HG03575 (cell line): ENCODE results near the gene DOCK4.

Source experiments
- ATAC-seq: cut with Tn5 transposase; IDR thresholded peaks from one replicate; pipeline ENCODE4 v1.9.1; 2021; ENCODE audit not compliant: unreplicated experiment, insufficient number of reproducible peaks, low FRiP score; ENCODE audit errors: extremely low read depth

The DOCK4 gene

DNA sequence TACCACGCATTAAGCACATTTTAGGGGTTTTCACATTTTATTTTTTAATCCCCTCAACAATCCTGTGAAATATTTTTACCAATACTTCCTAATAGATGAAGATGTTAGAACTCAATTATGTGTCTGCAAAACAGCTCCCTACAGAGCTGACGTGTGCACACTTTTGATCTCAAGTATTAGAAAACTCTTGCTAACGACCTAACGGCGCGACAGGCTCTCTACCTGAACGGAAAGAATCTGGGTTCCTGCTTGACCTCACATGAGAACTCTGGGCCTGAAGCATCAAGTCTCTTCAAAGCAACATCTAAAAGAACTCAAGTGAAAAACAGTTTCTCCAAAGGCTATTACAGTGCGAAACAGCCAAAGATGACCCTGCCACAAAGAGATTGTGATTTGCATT, 113.9 kb downstream of the DOCK4 start:
- no peak for ATAC-seq

DNA sequence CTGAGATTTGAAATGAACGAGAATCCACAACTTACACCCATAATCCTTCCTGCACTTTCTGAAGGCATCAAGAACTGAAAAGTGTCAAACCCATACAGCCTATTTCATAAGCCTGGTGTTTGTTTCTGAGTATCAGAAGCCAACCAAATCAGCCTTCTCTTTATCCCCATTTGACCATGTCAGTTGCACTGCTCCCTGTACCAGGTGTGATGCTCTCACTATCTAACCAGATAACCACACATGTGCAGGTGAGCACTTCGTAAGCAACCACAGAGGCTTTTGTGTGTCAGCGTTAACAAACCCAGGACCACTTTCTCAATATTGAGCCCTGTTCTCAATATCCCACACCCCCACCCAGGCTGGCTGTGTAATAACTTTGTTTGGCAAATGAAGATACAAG, 114.4 kb downstream of the DOCK4 start:
- no peak for ATAC-seq

DNA sequence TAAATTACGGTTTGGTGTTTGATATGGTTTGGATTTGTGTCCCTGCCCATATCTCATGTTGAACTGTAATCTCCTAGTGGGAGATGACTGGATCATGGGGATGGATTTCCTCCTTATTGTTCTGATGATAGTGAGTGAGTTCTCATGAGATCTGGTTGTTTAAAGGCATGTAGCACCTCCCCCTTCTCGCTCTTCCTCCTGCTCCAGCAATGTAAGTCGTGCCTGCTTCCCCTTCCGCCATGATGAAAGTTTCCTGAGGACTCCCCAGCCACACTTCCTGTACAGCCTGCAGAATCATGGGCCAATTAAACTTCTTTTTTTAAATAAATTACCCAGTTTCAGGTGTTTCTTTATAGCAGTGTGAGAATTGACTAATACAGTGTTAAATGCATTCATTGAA, 116.6 kb downstream of the DOCK4 start:
- no peak for ATAC-seq

DNA sequence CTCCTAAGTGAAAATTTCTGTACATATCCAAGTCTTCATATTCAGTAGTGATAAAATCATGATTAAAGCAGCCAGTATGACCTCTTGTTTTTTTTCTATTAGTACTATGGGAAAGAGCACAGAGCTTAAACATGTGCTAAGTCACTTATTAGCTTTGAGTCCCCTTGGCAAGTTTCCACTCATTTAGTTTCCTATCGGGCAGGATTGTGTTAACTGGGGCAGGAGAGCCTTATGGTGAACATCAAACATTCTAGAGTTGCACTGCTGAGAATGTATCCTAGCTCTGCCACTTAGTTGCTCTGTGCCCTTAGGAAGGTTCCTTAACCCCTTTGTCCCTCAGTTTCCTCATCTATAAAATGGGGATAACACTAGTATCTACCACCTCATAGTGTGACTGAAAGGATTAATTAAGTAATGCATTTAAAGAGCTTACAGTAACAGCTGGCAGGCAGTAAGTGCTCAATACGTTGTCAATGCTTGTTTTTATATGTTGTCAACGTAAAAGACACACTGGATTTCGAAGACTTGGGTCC, 117.6 kb downstream of the DOCK4 start:
- no peak for ATAC-seq

DNA sequence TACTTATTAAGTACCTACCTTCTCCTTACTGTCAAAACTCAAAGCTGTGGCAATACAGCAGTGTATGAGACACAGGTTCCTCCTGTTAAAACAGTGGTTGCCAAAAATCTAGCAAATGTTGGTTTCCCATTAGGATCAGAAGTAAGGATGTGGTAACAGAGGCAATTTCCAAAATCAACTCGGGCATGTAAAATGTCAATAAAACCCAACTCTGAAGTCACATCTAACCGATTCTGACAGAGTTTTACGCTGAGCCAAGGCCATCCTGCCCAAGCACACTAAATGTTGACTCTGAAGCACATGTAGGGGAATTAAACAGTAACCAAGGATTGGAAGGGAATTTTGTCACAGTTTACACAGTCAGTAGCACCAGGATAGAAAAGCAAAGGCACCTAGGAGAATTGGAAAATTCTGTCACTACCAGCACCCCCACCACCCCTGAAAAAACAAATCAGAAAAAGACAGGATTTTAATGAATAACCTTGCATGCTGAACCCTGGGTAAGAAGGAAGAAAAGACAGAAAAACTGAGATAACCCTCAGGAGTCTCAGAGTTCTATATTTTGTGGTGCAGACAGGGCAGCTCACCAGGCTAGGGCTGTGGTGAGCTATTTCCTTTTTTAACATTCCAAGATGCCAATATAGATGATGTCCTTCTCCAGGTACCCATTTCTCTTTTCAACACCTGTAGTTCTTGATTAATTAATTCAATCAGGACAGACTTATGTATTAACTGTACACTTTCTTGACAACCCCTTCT, 119.5 kb downstream of the DOCK4 start:
- ATAC-seq, result no peak

DNA sequence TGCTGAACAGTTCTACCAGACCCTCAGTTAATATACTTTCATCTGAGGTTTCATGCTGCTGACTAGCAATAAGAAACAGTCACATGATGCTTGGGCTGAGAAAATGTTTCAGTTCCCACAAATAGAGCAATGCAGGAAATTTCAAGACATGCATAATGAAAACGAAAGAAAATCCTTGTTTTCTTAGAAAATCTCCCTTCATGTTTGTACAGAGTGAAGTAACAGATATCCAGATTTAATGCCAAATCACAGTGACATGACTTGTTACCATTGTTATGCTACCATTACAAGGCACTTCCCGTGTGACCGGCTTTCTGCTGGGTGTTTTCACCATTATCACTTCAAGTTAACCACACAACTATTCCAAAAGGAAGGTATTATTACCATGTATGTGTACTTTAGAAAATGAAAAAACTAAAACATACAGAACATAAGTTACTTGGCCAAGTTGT, 121.7 kb downstream of the DOCK4 start:
- peak; percentile 33 for ATAC-seq

DNA sequence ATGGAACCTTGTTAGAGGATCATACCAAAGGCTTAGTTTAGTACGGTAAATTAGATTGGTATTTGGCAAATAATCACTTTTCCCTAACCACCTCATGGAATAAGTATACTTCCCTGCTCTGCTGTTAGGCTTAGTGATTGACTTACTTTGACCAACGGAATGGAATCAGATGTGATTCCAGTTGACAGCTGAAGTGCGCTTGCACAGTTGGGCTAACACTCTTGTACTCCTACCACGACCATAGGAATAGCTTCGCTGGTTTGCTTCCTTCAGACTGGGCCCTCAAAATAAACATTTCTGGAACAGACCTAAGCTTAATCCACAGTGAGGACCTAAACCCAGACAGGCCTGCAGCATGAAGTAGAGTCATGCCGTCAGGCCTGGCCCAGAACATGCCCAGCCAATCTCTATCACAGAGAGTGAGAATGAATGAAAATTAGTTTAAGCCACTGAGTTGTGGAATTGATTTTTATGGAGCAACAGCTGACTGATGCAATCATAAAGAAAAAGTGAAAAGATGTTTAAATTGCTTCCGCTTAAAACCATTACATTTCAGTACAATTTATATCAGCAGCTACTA, 122.3 kb downstream of the DOCK4 start:
- no peak for ATAC-seq

DNA sequence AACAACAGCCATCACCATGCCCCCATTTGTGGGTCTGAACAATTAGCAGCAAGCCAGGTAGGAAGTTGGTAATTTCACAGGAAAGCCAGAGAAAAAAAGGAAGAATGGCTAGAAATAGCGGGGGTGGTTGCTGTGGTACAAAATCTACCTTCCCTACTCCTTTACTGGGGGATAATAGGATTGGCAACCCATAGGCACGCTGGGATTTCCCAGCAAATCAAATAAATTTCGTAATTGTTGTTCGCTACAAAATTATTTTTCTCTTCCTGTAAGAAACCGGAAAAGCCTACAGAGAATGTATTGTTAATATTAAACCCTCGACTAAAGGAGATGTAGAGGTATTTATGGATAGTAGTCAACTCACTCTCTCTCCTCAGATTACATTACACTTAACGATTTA, 123.9 kb downstream of the DOCK4 start:
- no peak for ATAC-seq

DNA sequence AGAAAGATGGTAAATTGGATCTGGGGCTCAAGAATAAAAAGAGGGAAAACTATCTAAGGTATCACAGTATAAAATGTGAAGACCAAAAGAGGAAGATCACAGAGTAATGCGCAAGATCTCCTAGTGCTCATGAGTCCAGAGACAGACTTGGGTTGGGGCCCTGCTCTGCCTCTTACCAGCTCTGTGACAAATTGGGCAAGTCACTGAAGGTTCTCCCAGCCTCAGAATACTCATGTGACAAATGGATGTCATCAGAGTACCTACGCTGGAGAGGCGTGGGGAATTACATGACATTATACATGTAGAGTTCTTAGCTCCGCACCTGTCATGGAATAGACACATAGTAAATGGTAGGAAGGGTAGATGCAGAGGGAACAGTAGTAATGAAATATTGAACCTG, 124.4 kb downstream of the DOCK4 start:
- no peak for ATAC-seq

DNA sequence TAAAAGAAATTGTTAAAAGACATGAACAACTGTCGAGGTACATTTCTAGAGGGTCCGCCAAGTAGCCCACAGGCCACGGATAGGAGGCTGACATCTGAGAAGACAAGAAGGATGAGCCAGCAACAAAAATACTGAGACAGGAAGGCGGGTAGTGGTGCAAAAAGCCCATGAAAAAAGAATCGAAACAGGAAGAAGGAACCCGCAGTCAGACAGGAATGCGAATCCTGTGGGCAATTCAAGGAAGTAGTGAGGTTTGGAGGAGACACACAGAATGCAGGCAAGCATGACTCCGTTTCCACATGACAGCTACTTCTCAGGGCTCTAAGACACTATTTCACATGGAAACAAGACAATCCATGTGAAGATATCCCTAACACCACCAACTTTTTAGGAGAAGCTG, 125.2 kb downstream of the DOCK4 start:
- no peak for ATAC-seq

DNA sequence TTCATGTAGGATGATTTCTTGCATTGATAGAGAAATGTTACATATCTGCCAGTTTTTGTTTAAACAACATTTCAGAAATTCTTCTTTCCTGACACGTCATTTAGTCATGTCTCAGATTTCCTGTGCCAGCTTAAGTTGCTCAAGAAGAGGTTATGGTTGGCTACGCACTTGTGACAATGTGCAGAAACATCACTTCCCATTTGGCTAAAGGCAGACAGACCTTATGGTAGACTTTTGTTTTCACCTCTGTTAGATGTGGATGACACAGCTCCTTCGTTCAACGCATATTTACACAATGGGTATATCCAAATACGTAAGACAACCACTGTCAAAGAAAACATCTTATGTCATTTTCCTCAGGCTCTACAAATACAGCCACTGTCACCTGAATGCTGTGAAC, 125.8 kb downstream of the DOCK4 start:
- peak; percentile 90 for ATAC-seq

DNA sequence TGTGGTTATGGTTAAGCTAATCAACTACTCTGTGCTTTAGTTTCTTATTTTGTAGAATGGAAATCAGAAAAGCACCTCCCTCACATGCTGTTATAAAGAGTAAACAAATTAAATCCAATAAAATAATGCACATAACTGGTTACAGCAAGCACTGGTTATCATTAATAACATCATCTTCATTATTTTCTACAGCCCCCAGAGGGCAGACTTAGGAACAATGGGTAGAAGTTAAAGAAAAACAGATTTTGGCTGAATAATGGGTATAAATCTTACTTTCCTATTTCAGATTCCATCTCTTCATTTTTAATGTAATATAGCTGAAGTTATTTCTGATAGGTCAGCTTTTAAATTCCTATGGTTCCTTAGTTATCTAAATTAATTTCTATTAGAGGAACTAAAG, 126.5 kb downstream of the DOCK4 start:
- no peak for ATAC-seq

DNA sequence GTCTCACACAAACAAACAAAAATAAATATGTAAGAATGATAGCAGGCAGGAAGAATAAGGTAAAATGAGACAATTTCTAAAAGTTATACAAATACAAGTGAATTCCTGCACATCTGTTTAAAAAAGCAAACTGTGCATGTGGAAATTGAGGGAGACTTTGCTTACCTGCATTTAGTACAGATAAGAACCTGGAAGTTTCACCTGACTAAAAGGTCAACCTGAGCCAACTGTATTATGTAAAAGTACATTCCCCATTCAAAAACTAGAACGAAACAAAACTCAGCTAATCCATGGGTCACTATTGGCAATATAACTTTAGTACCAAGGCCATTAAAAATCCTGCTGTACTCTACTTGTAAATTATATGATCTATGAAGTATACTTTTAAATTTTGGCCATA, 127.1 kb downstream of the DOCK4 start:
- ATAC-seq, result no peak

DNA sequence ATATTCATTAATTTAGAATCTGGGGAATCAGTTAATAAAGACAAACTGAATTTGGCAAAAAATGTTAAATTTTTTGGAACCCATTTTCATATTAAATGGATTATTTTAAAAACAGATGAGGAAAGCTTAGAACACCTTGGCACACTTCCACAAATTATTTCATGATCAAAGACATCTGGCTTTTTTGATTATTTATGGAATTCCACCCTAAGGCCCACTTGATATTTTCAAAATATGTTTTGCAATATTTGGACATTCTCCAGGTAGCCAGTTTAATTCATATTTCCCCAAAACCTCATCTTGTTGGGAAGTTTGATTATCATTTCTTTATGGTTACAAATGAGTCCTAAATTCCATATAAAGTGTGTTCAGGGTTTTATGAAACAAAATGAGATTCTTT, 129.9 kb downstream of the DOCK4 start:
- ATAC-seq, result no peak

DNA sequence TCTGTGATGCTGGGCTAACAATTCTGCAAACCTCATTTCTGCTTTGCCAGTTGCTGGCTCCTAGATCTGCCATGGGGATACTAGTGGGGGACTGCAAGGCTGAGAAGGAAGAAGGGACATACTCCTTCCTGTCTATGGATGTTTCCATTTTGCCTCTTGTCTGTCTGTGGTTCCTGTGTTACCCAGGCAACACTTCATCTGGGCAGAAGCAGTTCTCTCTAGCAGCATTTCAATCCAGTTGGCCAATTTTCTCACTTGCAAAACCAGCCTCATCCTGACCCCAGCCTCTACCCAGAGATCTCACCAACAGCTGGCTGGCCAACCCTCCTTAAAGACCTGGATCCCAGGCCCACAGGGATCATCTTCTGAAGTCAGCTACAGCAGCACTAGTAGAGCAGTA, 131.7 kb downstream of the DOCK4 start:
- ATAC-seq, result no peak

DNA sequence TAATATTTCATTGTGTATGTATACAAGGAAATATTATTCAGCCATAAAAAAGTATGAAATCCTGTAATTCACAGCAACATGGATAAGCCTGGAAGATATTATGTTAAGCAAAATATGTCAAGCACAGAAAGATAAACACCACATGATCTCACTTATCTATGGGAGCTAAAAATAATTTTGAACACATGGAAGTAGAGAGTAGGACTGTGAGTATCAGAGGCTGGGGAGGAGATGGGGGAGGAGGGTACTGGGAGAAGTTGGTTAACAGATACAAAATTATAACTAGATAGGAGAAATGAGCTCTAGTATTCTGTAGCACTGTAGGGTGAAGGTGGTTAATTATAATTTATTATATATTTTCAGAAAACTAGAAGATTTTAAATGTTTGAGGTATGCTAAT, 132.7 kb downstream of the DOCK4 start:
- no peak for ATAC-seq

DNA sequence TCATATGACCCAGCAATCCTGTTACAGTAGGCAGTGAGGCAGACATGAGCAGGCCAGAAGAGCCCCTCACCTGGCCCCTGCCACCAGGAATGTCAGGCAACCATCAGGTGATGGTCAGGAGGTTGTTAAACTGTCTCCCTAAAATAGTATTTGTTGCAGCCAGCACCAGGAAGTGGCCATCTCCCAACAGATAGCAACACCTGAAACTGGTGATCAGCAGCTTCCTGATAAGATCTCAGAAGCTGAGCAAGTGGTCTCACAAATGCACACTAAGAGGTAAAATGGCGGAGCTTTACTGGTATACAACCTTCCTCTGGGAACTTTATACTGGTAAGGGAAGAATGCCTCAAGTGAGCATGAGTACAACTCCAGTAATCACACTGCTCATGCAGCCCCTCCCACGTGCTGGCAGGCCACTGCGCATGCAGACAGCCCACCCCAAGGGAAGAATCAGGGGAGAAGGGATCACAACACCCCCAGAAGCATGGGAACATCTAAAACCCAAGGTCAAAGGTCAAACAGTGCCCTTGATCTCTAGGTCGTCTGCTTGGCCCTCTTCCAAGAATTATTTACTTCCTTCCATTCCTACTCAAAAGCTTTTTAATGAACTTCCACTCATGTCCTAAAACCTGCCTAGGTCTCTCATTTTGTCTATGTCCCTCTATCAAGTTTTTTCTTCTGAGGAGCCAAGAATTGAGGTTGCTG, 133.5 kb downstream of the DOCK4 start:
- no peak for ATAC-seq

DNA sequence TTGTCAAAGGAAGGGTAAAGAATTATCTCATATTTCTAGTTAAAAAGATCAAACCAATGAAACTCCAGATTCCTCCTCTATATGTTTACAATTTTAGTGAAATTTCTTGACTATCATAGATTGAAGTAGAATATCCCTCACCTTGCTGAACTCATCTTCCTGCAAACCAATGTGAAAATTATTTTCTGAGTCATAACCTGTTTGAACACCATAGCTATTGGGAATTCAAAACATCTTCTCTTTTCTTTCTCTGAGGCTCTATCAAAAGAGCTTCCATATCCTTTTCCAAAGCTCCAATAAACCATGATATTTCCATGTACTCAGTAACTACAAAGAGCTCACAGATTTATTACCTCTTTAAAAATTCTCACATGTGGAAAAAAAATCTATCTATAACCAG, 134.3 kb downstream of the DOCK4 start:
- no peak for ATAC-seq

DNA sequence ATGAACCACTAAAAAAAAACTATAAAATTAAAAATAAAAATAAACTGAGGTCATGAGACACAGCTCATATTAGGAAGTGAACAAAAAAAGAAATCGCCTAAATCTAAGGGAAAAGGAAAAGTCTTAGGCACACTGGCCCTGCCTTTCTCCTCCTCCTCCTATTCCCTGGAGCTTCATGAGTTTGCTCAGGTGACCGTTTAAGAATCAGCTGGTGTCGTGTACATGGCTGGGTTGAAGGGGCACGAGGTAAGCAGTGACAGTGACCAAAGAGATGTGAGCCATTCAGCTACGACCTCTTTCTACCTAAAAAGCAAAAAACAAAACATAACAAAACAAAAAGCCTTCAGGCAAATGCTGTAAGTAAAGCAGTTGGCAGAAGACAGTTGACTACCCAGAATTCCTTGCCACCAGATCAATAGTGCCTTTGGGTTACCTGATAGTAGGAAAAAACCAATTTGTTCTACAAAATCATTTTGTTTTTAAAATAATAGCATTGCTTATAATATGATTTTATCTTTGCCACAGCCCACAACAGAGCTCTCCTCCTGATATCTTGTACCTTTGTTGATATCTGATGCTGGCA, 135.4 kb downstream of the DOCK4 start:
- no peak for ATAC-seq

DNA sequence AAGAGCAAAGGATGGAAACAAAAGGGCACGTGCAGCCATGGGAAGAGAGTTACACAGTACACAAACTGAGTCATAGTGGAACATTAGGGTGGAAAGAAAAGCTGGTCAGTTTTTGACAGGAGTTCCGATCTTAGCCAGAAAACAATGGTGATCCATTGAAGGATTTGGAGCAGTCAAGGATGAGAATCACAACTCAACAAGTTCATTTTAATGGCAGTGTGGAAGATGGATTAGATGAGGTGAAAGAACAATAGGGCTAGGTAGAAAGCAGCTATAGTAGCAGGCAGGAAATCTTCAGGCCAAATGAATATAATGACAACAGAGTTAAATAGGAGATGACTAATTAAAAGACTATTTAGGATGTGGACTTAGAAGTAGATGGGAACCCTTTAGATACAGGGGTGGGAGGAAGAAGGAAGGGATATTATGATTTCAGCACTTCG, 136.3 kb downstream of the DOCK4 start:
- no peak for ATAC-seq
